K562 (cell line): Measurements from ENCODE around the gene LHPP. TPM values are rescaled to one million over a fixed set of nuclear protein-coding genes. Genes with fewer than 3 reads are reported as not detected.

Source experiments
- ATAC-seq: fragments of 200-7000 bp; cut with Tn5 transposase; 3 replicates; pipeline ENCODE4 v1.9.1; 2020; ENCODE audit warnings: moderate library complexity
- BruUV-seq: library from RNA; stranded (reverse); fragments of 400-500 nt; replicated peaks from 2 replicates; lab custom pipeline; 2021; lab: Mats Ljungman, UMichigan
- CTCF ChIA-PET: fragments of 300-600 bp; formaldehyde crosslinking; extraction: SDS; loops from one replicate; lab custom pipeline; 2021; ENCODE audit warnings: low intra/inter-chr PET ratio; lab: Yijun Ruan, JAX
- POLR2A ChIA-PET: fragments of 300-600, 350-650 bp; sonication (Branson Sonifier 250); formaldehyde crosslinking; extraction: SDS; loops from one replicate; lab custom pipeline; 2021; ENCODE audit warnings: antibody characterized with exemption, inconsistent platforms; lab: Yijun Ruan, JAX
- DNase-seq, 4 experiments: peaks; one replicate each; pipeline versions ENCODE4 v3.0.0 to v3.0.0-alpha.2; 2011 to 2018; ENCODE audit warnings: low spot score in 3 of 4, mixed read lengths in 3 of 4; ENCODE audit errors: extremely low read depth in 1 of 4
- FAIRE-seq: peaks from 2 replicates; lab custom pipeline; 2011; peaks lifted over from hg19 to GRCh38; lab: Jason Lieb, UNC
- H2AFZ ChIP-seq: 2 replicates; pipeline ENCODE4 v1.6.0; 2011; ENCODE audit warnings: low read depth, low read length, control low read depth, inconsistent platforms
- H3K27ac ChIP-seq: fragments of 200-600 bp; 3 replicates; pipeline ENCODE4 v1.8.0; 2011; ENCODE audit warnings: low read depth, mild to moderate bottlenecking, control low read depth, inconsistent platforms, low read length, moderate library complexity, mixed read lengths; ENCODE audit errors: extremely low read depth
- H3K27me3 ChIP-seq, 2 experiments: fragments of 300-600 bp in 1 of 2; 2 replicates in 1 of 2; 3 replicates in 1 of 2; pipeline versions ENCODE4 v1.6.0 to v1.8.0; 2011; ENCODE audit warnings: inconsistent platforms in 2 of 2, low read length in 2 of 2, mild to moderate bottlenecking in 1 of 2, mixed read lengths in 1 of 2, moderate library complexity in 1 of 2; ENCODE audit not compliant: control insufficient read depth in 2 of 2, insufficient read depth in 2 of 2
- H3K36me3 ChIP-seq: fragments of 300-600 bp; 3 replicates; pipeline ENCODE4 v1.8.0; 2011; ENCODE audit warnings: mild to moderate bottlenecking, low read length, inconsistent platforms; ENCODE audit not compliant: control insufficient read depth, insufficient read depth
- H3K4me1 ChIP-seq, 2 experiments: fragments of 200-600 bp in 1 of 2; replicated peaks in 1 of 2; 2 replicates in 1 of 2; 3 replicates in 1 of 2; pipeline versions ENCODE4 v1.5.1 to v1.8.0; 2011; ENCODE audit warnings: inconsistent platforms in 2 of 2, low read length in 2 of 2, mild to moderate bottlenecking in 1 of 2, mixed read lengths in 1 of 2, moderate library complexity in 1 of 2; ENCODE audit not compliant: control insufficient read depth in 2 of 2, insufficient read depth in 2 of 2
- H3K4me2 ChIP-seq: 2 replicates; pipeline ENCODE4 v1.6.1; 2011; ENCODE audit warnings: low read length, control low read depth, inconsistent platforms, mixed read lengths; ENCODE audit not compliant: insufficient read depth
- H3K4me3 ChIP-seq: fragments of 200-600 bp; sonication (generic), shearing (Covaris generic); 2 replicates; pipeline ENCODE4 v1.5.1; 2016; ENCODE audit warnings: control low read depth, inconsistent platforms
- H3K79me2 ChIP-seq: fragments of 200-600 bp; 3 replicates; pipeline ENCODE4 v1.8.0; 2011; ENCODE audit warnings: low read length, inconsistent platforms; ENCODE audit not compliant: control insufficient read depth, insufficient read depth
- H3K9ac ChIP-seq, 2 experiments: 2 replicates each; pipeline versions ENCODE4 v1.6.0 to v1.6.1; 2011; ENCODE audit warnings: low read depth in 2 of 2, low read length in 2 of 2, control low read depth in 1 of 2, inconsistent platforms in 1 of 2, mild to moderate bottlenecking in 1 of 2, mixed read lengths in 1 of 2; ENCODE audit not compliant: insufficient read depth in 1 of 2
- H3K9me1 ChIP-seq: one replicate; pipeline ENCODE4 v1.6.0; 2011; ENCODE audit warnings: inconsistent platforms, mild to moderate bottlenecking, low read length, moderate library complexity; ENCODE audit not compliant: control insufficient read depth, insufficient read depth
- H3K9me3 ChIP-seq: replicated peaks from 2 replicates; pipeline ENCODE4 v1.5.1; 2011; ENCODE audit warnings: low read depth, low read length, inconsistent platforms; ENCODE audit not compliant: control insufficient read depth, insufficient read depth
- H4K20me1 ChIP-seq: replicated peaks from 2 replicates; pipeline ENCODE4 v1.6.1; 2011; ENCODE audit warnings: low read length, inconsistent platforms, mixed read lengths; ENCODE audit not compliant: control insufficient read depth, insufficient read depth
- ADNP ChIP-seq: fragments of 200-800 bp; sonication (Bioruptor generic); IDR thresholded peaks from 2 replicates; pipeline ENCODE4 v1.6.1; 2016; ENCODE audit warnings: missing genetic modification characterization, missing compliant biosample characterization
- BHLHE40 ChIP-seq: IDR thresholded peaks from 2 replicates; pipeline ENCODE4 v1.6.1; 2011; ENCODE audit warnings: low read length, improper control_type of control experiment
- HDAC3 ChIP-seq: fragments of 450-650 bp; IDR thresholded peaks from 2 replicates; pipeline ENCODE4 v1.6.1; 2018; ENCODE audit warnings: borderline replicate concordance, mild to moderate bottlenecking, moderate library complexity; ENCODE audit not compliant: partially characterized antibody
- ILF3 ChIP-seq: fragments of 450-650 bp; IDR thresholded peaks from 2 replicates; pipeline ENCODE4 v1.6.1; 2018; ENCODE audit warnings: antibody characterized with exemption, mild to moderate bottlenecking, moderate library complexity, borderline replicate concordance
- KDM1A ChIP-seq, 2 experiments: fragments of 450-650 bp; IDR thresholded peaks; 2 replicates each; pipeline ENCODE4 v1.6.1; 2016; ENCODE audit warnings: mild to moderate bottlenecking in 2 of 2
- NRF1 ChIP-seq, 2 experiments: fragments of 450-650 bp; IDR thresholded peaks in 1 of 2; conservative IDR thresholded peaks in 1 of 2; 2 replicates each; pipeline ENCODE4 v1.6.1; 2014; ENCODE audit warnings: mild to moderate bottlenecking in 2 of 2
- RCOR1 ChIP-seq, 2 experiments: IDR thresholded peaks; 2 replicates each; pipeline ENCODE4 v1.6.1; 2012; ENCODE audit warnings: low read depth in 2 of 2, low read length in 2 of 2, borderline replicate concordance in 1 of 2, improper control_type of control experiment in 1 of 2
- ZNF584 ChIP-seq: fragments of 200-800 bp; sonication (Bioruptor generic); IDR thresholded peaks from 2 replicates; pipeline ENCODE4 v1.6.1; 2016; ENCODE audit warnings: low read depth, mild to moderate bottlenecking, missing genetic modification characterization, missing compliant biosample characterization
- WGBS: fragments of 100-300 bp; shearing (Covaris generic); methylation state at CpG from one replicate; pipeline ENCODE4 v1.1.6; 2016; ENCODE audit warnings: low coverage, mixed read lengths; ENCODE audit not compliant: insufficient coverage; ENCODE audit errors: missing lambda C conversion rate; 5-methylcytosine and 5-hydroxymethylcytosine counted together
- in situ Hi-C: fragments of 300-500 bp; cut with MboI; formaldehyde crosslinking; loops from 4 replicates; pipeline ENCODE4 v1.15.0; 2018; ENCODE audit warnings: inconsistent platforms, mixed read lengths
- intact Hi-C: fragments of 100-400 bp; cut with micrococcal nuclease; formaldehyde crosslinking; loops from 2 replicates; pipeline ENCODE4 v1.14.2; 2022
- polyA plus RNA-seq, 8 experiments: library from polyadenylated mRNA; depleted of rRNA in 4 of 8; stranded (reverse) in 5 of 8; unstranded in 3 of 8; fragments of >200 nt; fragmentation: Nextera tagmentation in 2 of 8; fragmentation: Illumina TruSeq in 1 of 8; extraction: Ambion mirVana in 2 of 8; extraction: Trizol in 1 of 8; gene quantifications; 2 replicates each; pipeline versions ENCODE4 v1.2.1 to v1.2.3, GENCODE V29; 2011 to 2014; ENCODE audit warnings: inconsistent platforms in 1 of 8, missing spikeins in 1 of 8
- total RNA-seq, 7 experiments: library from RNA; depleted of rRNA in 6 of 7; stranded (reverse); fragments of >200 nt in 6 of 7; fragmentation: Illumina TruSeq in 2 of 7; extraction: Trizol in 2 of 7; gene quantifications; 2 replicates each; pipeline versions ENCODE4 v1.2.1 to v1.2.3, GENCODE V29; 2011 to 2021; ENCODE audit warnings: low replicate concordance in 1 of 7
- TF ChIP-seq, protein P1 (sequence below): sonication (generic); formaldehyde crosslinking; IDR thresholded peaks from 2 replicates; pipeline ENCODE4 v1.9.0; 2022; ENCODE audit warnings: mild to moderate bottlenecking, missing genetic modification reagents

LHPP gene
- total and polyA plus RNA-seq, 9 of the 15 experiments (the other 6 are each of a cell fraction or from before 2014, with no cell fraction given), result 0.34 to 7.4 (median 3.0) TPM

- Histone ChIP-seq H3K27me3 (peaks cover 0 to 17% of the 10 kb centered on the region in 2 experiments; a peak in 2 of 5 replicates), H3K27ac (no peak overlapping the region), H3K9me1 (no peaks in the 10 kb centered on the region), H3K4me2 (no peak overlapping the region), H3K4me3 (no peak overlapping the region), H4K20me1 (no peaks in the 10 kb centered on the region; the same call in none of the 2 replicates), H3K9me3 (no peaks in the 10 kb centered on the region), H3K4me1 (peaks cover 0 to 63% of the 10 kb centered on the region in 2 experiments; a peak in 3 of 5 replicates), H2AFZ (no peak overlapping the region), H3K36me3 (no peaks in the 10 kb centered on the region), H3K9ac (peak overlapping the region in 1 of 2 experiments; percentile 45; a peak in 1 of 4 replicates), H3K79me2 (no peaks in the 10 kb centered on the region)
- 9% methylated on average over 6 of the region's 16 CpGs for WGBS
- ATAC-seq (no peak), FAIRE-seq (no peak), DNase-seq (peak in 2 of 4 experiments; percentile 13 to 30)
- ChIA-PET CTCF (interaction anchor here (0.6 kb wide), 1 partner anchor 12 kb away, joined by 3 read pairs; no protein-coding TSS in a partner anchor), POLR2A (interaction anchor here (1.3 kb wide), 1 partner anchor 51 kb away, joined by 4 read pairs; no protein-coding TSS in a partner anchor)
- in situ Hi-C loops (no loop called here), intact Hi-C loops (loop anchor here (10.0 kb wide), 1 partner anchor 130 kb away; no protein-coding TSS in a partner anchor)
- no TSS peak for BruUV-seq
- TF ChIP-seq BHLHE40 (peak; percentile 48), ILF3 (no peak), KDM1A (IDR thresholded peaks at IDR 0.05) (0 out of 4 replicates have a peak, but pooled peaks of 1 of the 2 experiments have one; percentile 23), RCOR1 (IDR thresholded peaks at IDR 0.05; ENCODE audit: borderline replicate concordance in 1 of 2, low read depth in 2 of 2, low read length in 2 of 2) (0 out of 4 replicates have a peak, but pooled peaks of 1 of the 2 experiments have one; percentile 5), HDAC3 (no peak), NRF1 (conservative IDR thresholded peaks at IDR 0.05 in 1 of 2, IDR thresholded peaks at IDR 0.05 in 1 of 2) (peak; percentile 37 to 54; a peak in 2 of 4 replicates), ZNF584 (CRISPR knock-in tag) (no peak), ADNP (tag) (0 out of 2 replicates have a peak, but pooled peaks have one; percentile 67)
- TF ChIP-seq, protein P1, sequence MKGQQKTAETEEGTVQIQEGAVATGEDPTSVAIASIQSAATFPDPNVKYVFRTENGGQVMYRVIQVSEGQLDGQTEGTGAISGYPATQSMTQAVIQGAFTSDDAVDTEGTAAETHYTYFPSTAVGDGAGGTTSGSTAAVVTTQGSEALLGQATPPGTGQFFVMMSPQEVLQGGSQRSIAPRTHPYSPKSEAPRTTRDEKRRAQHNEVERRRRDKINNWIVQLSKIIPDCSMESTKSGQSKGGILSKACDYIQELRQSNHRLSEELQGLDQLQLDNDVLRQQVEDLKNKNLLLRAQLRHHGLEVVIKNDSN (CRISPR knock-in tag), result peak; percentile 58; the same call in 1 of the 2 replicates
Measured at GRCh38 chr10:124544711-124545110, 83.1 kb downstream of the LHPP start.
